ENCODE measurements around the gene PLOD2.

- no peak for TF ChIP-seq ZSCAN18 (CRISPR knock-in tag; IDR thresholded peaks at IDR 0.05)
- no peak for TF ChIP-seq IRF2 (CRISPR knock-in tag; IDR thresholded peaks at IDR 0.05; ENCODE audit: borderline replicate concordance, low read depth)
- no peak for TF ChIP-seq CBFB (CRISPR knock-in tag; IDR thresholded peaks at IDR 0.05; ENCODE audit: low read depth)
- TF ChIP-seq CTCF (IDR thresholded peaks at IDR 0.05), result no peak
These were observed 36.7 kb downstream of the PLOD2 start for GRCh38 chr3:146124126-146124801.
